Testis (tissue), 3 donors: ENCODE results near the gene ZNF593OS. TPM values are rescaled to one million over a fixed set of nuclear protein-coding genes. Genes with fewer than 3 reads are reported as not detected.

Experiments used
- DNase-seq: peaks from one replicate; pipeline ENCODE4 v3.0.0-alpha.2; 2019
- H3K27ac ChIP-seq, 2 donors: fragments of 200-600 bp; sonication (generic); one replicate each; pipeline ENCODE4 v1.5.1; 2019
- H3K27me3 ChIP-seq: fragments of 200-600 bp; sonication (generic); one replicate; pipeline ENCODE4 v1.5.1; 2019
- H3K36me3 ChIP-seq: fragments of 200-600 bp; sonication (generic); one replicate; pipeline ENCODE4 v1.5.1; 2017; ENCODE audit warnings: low read depth; ENCODE audit errors: missing control alignments
- H3K4me1 ChIP-seq: fragments of 200-600 bp; sonication (generic); one replicate; pipeline ENCODE4 v1.5.1; 2019
- H3K4me3 ChIP-seq, 2 donors: fragments of 200-600 bp; sonication (generic); one replicate each; pipeline ENCODE4 v1.5.1; 2017 to 2019
- H3K9me3 ChIP-seq: fragments of 200-600 bp; sonication (generic); one replicate; pipeline ENCODE4 v1.5.1; 2017
- CTCF ChIP-seq, 3 experiments: fragments of 450-650 bp in 2 of 3; fragments of 200-600 bp in 1 of 3; sonication (generic) in 1 of 3; IDR thresholded peaks; one replicate each; pipeline ENCODE4 v1.5.1; 2016 to 2019; ENCODE audit warnings: antibody characterized with exemption in 3 of 3, mild to moderate bottlenecking in 2 of 3, moderate library complexity in 1 of 3
- POLR2A ChIP-seq: fragments of 450-650 bp; IDR thresholded peaks from one replicate; pipeline ENCODE4 v1.6.1; 2017; ENCODE audit warnings: antibody characterized with exemption, mild to moderate bottlenecking, moderate library complexity
- WGBS, 2 donors: methylation state at CpG; one replicate each; pipeline ENCODE4 v1.1.5; 2018; 5-methylcytosine and 5-hydroxymethylcytosine counted together
- intact Hi-C: fragments of 100-400 bp; cut with DNase I; formaldehyde crosslinking; loops from one replicate; pipeline ENCODE4 v1.15.1; 2023; ENCODE audit warnings: low total_unique reads
- polyA plus RNA-seq: library from polyadenylated mRNA; stranded (reverse); fragments of 350-450 nt; fragmentation: Illumina TruSeq; extraction: RNeasy Lipid Tissue Mini Kit (QIAGEN cat#74804); gene quantifications from one replicate; pipeline ENCODE4 v1.2.3, GENCODE V29; 2014; ENCODE audit warnings: low read depth, low replicate concordance; ENCODE audit not compliant: insufficient read depth
- total RNA-seq, 2 donors: library from RNA; depleted of rRNA; stranded (reverse); fragments of >200 nt; gene quantifications; one replicate each; pipeline ENCODE4 v1.2.3, GENCODE V29; 2016

The ZNF593OS gene
- total and polyA plus RNA-seq, 3 donors from 2014 or later = 0.62 to 1.7 TPM; not detected in 1

- H3K27ac ChIP-seq = no peak overlapping the region
Observed at GRCh38 chr1:26166719-26167281, 4.8 kb downstream of the ZNF593OS start.

GRCh38 chr1:26164861-26165842 is 6.5 kb downstream of the ZNF593OS start:
- Histone ChIP-seq H3K4me1 (peaks cover 9% of the 10 kb centered on the region), H3K36me3 (no peaks in the 10 kb centered on the region), H3K27ac (peak overlapping the region in 1 of 2 donors; percentile 30), H3K27me3 (no peaks in the 10 kb centered on the region), H3K4me3 (no peak overlapping the region), H3K9me3 (no peaks in the 10 kb centered on the region)
- intact Hi-C loops = loop anchor here (10.0 kb wide), 1 partner anchor 50 kb away; the partner anchor contains the start of gene PDIK1L
- no peak for TF ChIP-seq CTCF (IDR thresholded peaks at IDR 0.05)
- TF ChIP-seq POLR2A = no peak
- 57 to 68% methylated on average over 15 to 19 of the region's 19 CpGs for WGBS, 2 donors
- DNase-seq = no peak

More at GRCh38 chr1:26166719-26167281, 4.8 kb downstream of the ZNF593OS start:
- TF ChIP-seq POLR2A = no peak
- no peak for TF ChIP-seq CTCF (IDR thresholded peaks at IDR 0.05)
- Histone ChIP-seq H3K4me1 (peaks cover 12% of the 10 kb centered on the region), H3K27me3 (no peaks in the 10 kb centered on the region), H3K9me3 (no peaks in the 10 kb centered on the region), H3K4me3 (no peak overlapping the region), H3K36me3 (no peaks in the 10 kb centered on the region)
- 80 to 98% methylated on average over 4 of the region's 4 CpGs for WGBS, 2 donors
- intact Hi-C loops = loop anchor here (10.0 kb wide), 1 partner anchor 52 kb away; the partner anchor contains the start of gene PDIK1L
- DNase-seq = no peak

- Histone ChIP-seq H3K9me3 (no peaks in the 10 kb centered on the region), H3K27me3 (no peaks in the 10 kb centered on the region), H3K27ac (peak overlapping the region; percentile 30 to 34), H3K4me1 (peaks cover 7% of the 10 kb centered on the region), H3K4me3 (peak overlapping the region; percentile 44 to 46), H3K36me3 (no peaks in the 10 kb centered on the region)
- 11 to 15% methylated on average over 41 to 52 of the region's 72 CpGs for WGBS, 2 donors
- TF ChIP-seq POLR2A (no peak), CTCF (IDR thresholded peaks at IDR 0.05) (peak; percentile 60 to 62 (median 60))
- DNase-seq = peak; percentile 34
- intact Hi-C loops = loop anchor here (10.0 kb wide), 1 partner anchor 49 kb away; the partner anchor contains the start of gene PDIK1L
Observed at GRCh38 chr1:26164036-26164860, 7.4 kb downstream of the ZNF593OS start.

DNA sequence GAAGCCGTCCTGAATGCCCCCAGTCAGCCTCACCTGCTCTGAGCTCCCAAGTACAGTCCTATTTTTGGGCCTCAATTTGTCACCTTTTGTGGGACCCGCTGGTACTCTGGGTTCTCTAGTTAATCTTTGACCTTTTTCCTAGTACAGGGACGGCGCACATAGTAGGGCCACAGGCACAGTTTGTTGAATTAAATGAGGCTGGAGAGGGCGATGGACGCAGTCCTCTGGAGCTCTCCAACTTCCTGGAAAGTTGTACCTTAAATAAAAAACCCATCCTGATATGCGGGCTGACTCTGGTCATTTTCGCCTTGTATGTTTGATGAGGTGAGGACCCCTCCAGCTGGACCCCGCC is 8.0 kb downstream of the ZNF593OS start:
- TF ChIP-seq CTCF (IDR thresholded peaks at IDR 0.05) (no peak), POLR2A (no peak)
- Histone ChIP-seq H3K27ac (no peak overlapping the region), H3K36me3 (no peaks in the 10 kb centered on the region), H3K9me3 (no peaks in the 10 kb centered on the region), H3K27me3 (no peaks in the 10 kb centered on the region), H3K4me3 (peak overlapping the region; percentile 44 to 46), H3K4me1 (peaks cover 7% of the 10 kb centered on the region)
- DNase-seq = no peak
- intact Hi-C loops = loop anchor here (10.0 kb wide), 1 partner anchor 49 kb away; the partner anchor contains the start of gene PDIK1L
- 37 to 53% methylated on average over 8 to 9 of the region's 9 CpGs for WGBS, 2 donors
